Measurements from ENCODE around the gene TBC1D14.
"Not testable (repeated sequence)": the region's sequence is repeated elsewhere in the genome, so short reads cannot be mapped to it uniquely, and the experiment has no call there.

TBC1D14 gene

GRCh38 chr4:6909113-6909969 lies at the start of gene TBC1D14:
Gene TBC1D14 (plus strand): TSS chr4:6909826. CDS start chr4:6923390, 13,564 bp downstream.
- DNase-seq, result peak; percentile 42

- no peak for DNase-seq
Measured at GRCh38 chr4:6868386-6868785, 41.2 kb upstream of the TBC1D14 start.

- no peak for DNase-seq
Measured at GRCh38 chr4:6869944-6870343, 39.7 kb upstream of the TBC1D14 start.

- no peak for DNase-seq
Measured at GRCh38 chr4:6873291-6873690, 36.3 kb upstream of the TBC1D14 start.

GRCh38 chr4:6873792-6874461 lies 35.7 kb upstream of the TBC1D14 start:
- DNase-seq, result peak; percentile 24

GRCh38 chr4:6874981-6875380 lies 34.6 kb upstream of the TBC1D14 start:
- no peak for DNase-seq

GRCh38 chr4:6875431-6875831 lies 34.2 kb upstream of the TBC1D14 start:
- DNase-seq, result no peak

- DNase-seq, result no peak
Measured at GRCh38 chr4:6876440-6876839, 33.2 kb upstream of the TBC1D14 start.

GRCh38 chr4:6877067-6877466 lies 32.6 kb upstream of the TBC1D14 start:
- DNase-seq, result no peak

GRCh38 chr4:6878451-6879059 lies 31.1 kb upstream of the TBC1D14 start:
- DNase-seq, result no peak

GRCh38 chr4:6880691-6881090 lies 28.9 kb upstream of the TBC1D14 start:
- no peak for DNase-seq

GRCh38 chr4:6881908-6882307 lies 27.7 kb upstream of the TBC1D14 start:
- DNase-seq, result no peak

- DNase-seq, result no peak
Measured at GRCh38 chr4:6884341-6884870, 25.2 kb upstream of the TBC1D14 start.

GRCh38 chr4:6885953-6886557 lies 23.6 kb upstream of the TBC1D14 start:
- peak; percentile 84 for DNase-seq

GRCh38 chr4:6886886-6887285 lies 22.7 kb upstream of the TBC1D14 start:
- no peak for DNase-seq

- DNase-seq, result no peak
Measured at GRCh38 chr4:6887591-6888371, 21.8 kb upstream of the TBC1D14 start.

- no peak for DNase-seq
Measured at GRCh38 chr4:6888506-6889071, 21.0 kb upstream of the TBC1D14 start.

- no peak for DNase-seq
Measured at GRCh38 chr4:6889101-6889735, 20.4 kb upstream of the TBC1D14 start.

GRCh38 chr4:6889736-6890324 lies 19.8 kb upstream of the TBC1D14 start:
- no peak for DNase-seq

- no peak for DNase-seq
Measured at GRCh38 chr4:6890358-6890757, 19.3 kb upstream of the TBC1D14 start.

- not testable (repeated sequence) for DNase-seq
Measured at GRCh38 chr4:6890971-6891370, 18.7 kb upstream of the TBC1D14 start.
